Measurements from ENCODE around the gene TMEM50B.

DNA sequence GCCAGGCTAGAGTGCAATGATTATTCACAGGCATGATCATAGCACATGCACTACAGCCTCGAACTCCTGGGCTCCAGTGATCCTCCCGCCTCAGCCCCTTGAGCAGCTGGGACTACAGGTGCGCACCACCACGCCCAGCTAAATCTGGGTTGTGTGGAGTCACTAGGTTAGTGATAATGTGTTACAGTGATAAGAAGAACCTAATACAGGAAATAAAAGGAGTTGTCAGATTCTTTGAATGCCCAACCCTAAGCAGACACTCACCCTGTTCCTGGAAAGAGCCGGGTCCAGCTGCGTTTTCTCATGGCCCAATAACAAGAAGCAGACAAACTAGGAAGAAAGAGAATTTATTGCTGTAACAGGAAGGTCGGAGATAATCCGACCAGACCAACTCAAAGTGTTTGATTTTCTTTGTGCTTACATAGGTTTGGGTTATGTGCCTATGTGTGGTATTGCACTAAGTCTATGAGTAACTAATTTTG is 67.8 kb downstream of the TMEM50B start:
- TF ChIP-seq, protein P1, sequence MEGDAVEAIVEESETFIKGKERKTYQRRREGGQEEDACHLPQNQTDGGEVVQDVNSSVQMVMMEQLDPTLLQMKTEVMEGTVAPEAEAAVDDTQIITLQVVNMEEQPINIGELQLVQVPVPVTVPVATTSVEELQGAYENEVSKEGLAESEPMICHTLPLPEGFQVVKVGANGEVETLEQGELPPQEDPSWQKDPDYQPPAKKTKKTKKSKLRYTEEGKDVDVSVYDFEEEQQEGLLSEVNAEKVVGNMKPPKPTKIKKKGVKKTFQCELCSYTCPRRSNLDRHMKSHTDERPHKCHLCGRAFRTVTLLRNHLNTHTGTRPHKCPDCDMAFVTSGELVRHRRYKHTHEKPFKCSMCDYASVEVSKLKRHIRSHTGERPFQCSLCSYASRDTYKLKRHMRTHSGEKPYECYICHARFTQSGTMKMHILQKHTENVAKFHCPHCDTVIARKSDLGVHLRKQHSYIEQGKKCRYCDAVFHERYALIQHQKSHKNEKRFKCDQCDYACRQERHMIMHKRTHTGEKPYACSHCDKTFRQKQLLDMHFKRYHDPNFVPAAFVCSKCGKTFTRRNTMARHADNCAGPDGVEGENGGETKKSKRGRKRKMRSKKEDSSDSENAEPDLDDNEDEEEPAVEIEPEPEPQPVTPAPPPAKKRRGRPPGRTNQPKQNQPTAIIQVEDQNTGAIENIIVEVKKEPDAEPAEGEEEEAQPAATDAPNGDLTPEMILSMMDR (IDR thresholded peaks at IDR 0.05; ENCODE audit: low read length), result no peak
- no peak for TF ChIP-seq EZH2phosphoT487 (IDR thresholded peaks at IDR 0.05; ENCODE audit: low read length)
